ENCODE data around the gene SPATA6L. TPM values are rescaled to one million over a fixed set of nuclear protein-coding genes. Genes with fewer than 3 reads are reported as not detected.

Gene SPATA6L
- total and polyA plus RNA-seq, 2 of the 4 experiments (the other 2 are of a cell fraction): 0.18 to 0.84 TPM

DNA sequence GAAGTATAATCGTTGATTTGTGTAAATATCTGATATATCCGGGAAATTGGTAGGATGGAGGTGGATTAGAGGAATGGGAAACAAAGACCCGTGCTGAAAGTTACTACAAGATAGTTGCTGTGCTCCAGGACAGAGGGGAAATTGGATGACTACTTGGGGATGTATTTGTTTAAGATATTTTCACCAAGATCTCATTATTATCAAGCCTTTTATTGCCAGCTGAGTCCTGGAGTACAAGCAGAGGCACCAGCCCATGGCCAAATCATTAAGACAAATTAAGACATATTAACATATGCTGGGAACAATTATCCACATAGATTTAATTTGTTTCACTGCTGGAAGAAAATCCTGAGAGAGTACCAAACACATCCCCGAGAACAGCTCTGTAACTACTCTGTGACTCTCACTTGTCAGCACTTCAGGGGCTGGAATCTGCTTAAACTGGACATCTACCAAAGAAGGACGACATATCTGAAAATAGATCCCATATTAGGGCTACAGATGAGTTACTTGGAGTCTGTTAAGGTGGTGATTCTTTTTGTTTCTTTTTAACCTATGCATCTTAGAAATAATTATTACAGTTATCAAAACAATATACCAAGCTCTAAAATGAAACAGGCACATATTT, 107.8 kb downstream of the SPATA6L start:
- intact Hi-C loops (cut with micrococcal nuclease): loop anchor here (10.0 kb wide), 1 partner anchor 164 kb away; no protein-coding TSS in a partner anchor
- no peak for DNase-seq
- Histone ChIP-seq H3K27me3 (ENCODE audit: control insufficient read depth, insufficient read depth, low read length) (no peaks in the 10 kb centered on the region), H2AK9ac (replicated peaks; ENCODE audit: low read depth, low read length, poor library complexity) (no peak overlapping the region), H3K14ac (replicated peaks; ENCODE audit: low read depth, low read length) (no peak overlapping the region), H3K27ac (ENCODE audit: insufficient read depth, low read length) (no peak overlapping the region), H2BK120ac (ENCODE audit: low read depth, low read length) (no peak overlapping the region), H2BK15ac (ENCODE audit: low read depth, low read length) (no peak overlapping the region), H3K4me3 (ENCODE audit: insufficient read depth, low read depth, low read length) (no peak overlapping the region), H3K9me1 (ENCODE audit: insufficient read depth, low read length) (no peaks in the 10 kb centered on the region), H4K91ac (ENCODE audit: insufficient read depth, low read depth, low read length) (no peak overlapping the region), H3K56ac (ENCODE audit: extremely low read depth, insufficient read depth, low read length) (no peak overlapping the region), H3K23ac (ENCODE audit: low read depth, low read length) (no peak overlapping the region), H3K36me3 (ENCODE audit: control insufficient read depth, insufficient read depth, low read length) (no peaks in the 10 kb centered on the region), H4K20me1 (ENCODE audit: insufficient read depth, low read length) (no peaks in the 10 kb centered on the region), H3K9ac (ENCODE audit: low read depth, low read length) (no peak overlapping the region), H2AK5ac (ENCODE audit: low read depth, low read length) (no peak overlapping the region), H2BK20ac (ENCODE audit: low read depth, low read length) (no peak overlapping the region), H3K4me2 (ENCODE audit: low read depth, low read length) (no peak overlapping the region), H3K79me1 (ENCODE audit: low read depth in 1 of 2, low read length in 2 of 2) (no peaks in the 10 kb centered on the region), H3K4me1 (ENCODE audit: control insufficient read depth, insufficient read depth, low read length) (no peaks in the 10 kb centered on the region), H3K9me3 (ENCODE audit: control insufficient read depth, insufficient read depth, low read length) (no peaks in the 10 kb centered on the region), H2AFZ (replicated peaks; ENCODE audit: low read length, poor library complexity) (no peak overlapping the region), H2BK5ac (ENCODE audit: low read depth, low read length, poor library complexity, severe bottlenecking) (no peak overlapping the region), H4K5ac (ENCODE audit: low read depth, low read length) (no peak overlapping the region), H3K4ac (ENCODE audit: low read depth, low read length) (no peak overlapping the region), H3K18ac (ENCODE audit: low read depth, low read length) (no peak overlapping the region), H4K8ac (ENCODE audit: low read depth in 2 of 2, low read length in 2 of 2) (no peak overlapping the region)
- TF ChIP-seq MXI1 (IDR thresholded peaks at IDR 0.05; ENCODE audit: borderline replicate concordance, low read depth, low read length) (no peak), POLR2A (IDR thresholded peaks at IDR 0.05; ENCODE audit: low read depth, low read length) (no peak), MAFK (IDR thresholded peaks at IDR 0.05; ENCODE audit: low read depth, low read length) (no peak), CHD1 (IDR thresholded peaks at IDR 0.05; ENCODE audit: low read depth, low read length) (no peak), RFX5 (IDR thresholded peaks at IDR 0.05; ENCODE audit: low read depth, low read length) (no peak), SMC3 (IDR thresholded peaks at IDR 0.05; ENCODE audit: low read depth, low read length) (no peak), CEBPB (IDR thresholded peaks at IDR 0.05; ENCODE audit: low read depth, low read length) (no peak)
- TF ChIP-seq, protein P1, sequence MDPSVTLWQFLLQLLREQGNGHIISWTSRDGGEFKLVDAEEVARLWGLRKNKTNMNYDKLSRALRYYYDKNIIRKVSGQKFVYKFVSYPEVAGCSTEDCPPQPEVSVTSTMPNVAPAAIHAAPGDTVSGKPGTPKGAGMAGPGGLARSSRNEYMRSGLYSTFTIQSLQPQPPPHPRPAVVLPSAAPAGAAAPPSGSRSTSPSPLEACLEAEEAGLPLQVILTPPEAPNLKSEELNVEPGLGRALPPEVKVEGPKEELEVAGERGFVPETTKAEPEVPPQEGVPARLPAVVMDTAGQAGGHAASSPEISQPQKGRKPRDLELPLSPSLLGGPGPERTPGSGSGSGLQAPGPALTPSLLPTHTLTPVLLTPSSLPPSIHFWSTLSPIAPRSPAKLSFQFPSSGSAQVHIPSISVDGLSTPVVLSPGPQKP (IDR thresholded peaks at IDR 0.05; ENCODE audit: borderline replicate concordance, low read depth, low read length): no peak
- TF ChIP-seq, protein P2, sequence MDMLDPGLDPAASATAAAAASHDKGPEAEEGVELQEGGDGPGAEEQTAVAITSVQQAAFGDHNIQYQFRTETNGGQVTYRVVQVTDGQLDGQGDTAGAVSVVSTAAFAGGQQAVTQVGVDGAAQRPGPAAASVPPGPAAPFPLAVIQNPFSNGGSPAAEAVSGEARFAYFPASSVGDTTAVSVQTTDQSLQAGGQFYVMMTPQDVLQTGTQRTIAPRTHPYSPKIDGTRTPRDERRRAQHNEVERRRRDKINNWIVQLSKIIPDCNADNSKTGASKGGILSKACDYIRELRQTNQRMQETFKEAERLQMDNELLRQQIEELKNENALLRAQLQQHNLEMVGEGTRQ (IDR thresholded peaks at IDR 0.05; ENCODE audit: low read depth, low read length): no peak
- TF ChIP-seq, protein P3, sequence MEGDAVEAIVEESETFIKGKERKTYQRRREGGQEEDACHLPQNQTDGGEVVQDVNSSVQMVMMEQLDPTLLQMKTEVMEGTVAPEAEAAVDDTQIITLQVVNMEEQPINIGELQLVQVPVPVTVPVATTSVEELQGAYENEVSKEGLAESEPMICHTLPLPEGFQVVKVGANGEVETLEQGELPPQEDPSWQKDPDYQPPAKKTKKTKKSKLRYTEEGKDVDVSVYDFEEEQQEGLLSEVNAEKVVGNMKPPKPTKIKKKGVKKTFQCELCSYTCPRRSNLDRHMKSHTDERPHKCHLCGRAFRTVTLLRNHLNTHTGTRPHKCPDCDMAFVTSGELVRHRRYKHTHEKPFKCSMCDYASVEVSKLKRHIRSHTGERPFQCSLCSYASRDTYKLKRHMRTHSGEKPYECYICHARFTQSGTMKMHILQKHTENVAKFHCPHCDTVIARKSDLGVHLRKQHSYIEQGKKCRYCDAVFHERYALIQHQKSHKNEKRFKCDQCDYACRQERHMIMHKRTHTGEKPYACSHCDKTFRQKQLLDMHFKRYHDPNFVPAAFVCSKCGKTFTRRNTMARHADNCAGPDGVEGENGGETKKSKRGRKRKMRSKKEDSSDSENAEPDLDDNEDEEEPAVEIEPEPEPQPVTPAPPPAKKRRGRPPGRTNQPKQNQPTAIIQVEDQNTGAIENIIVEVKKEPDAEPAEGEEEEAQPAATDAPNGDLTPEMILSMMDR (conservative IDR thresholded peaks at IDR 0.05; ENCODE audit: low read depth, low read length): no peak
- WGBS, 2 experiments (ENCODE audit: extremely low coverage in 2 of 2, insufficient read length in 1 of 2): 100% methylated on average over 1 of the region's 5 CpGs; no CpG with 5 or more reads in 1 of the 2 experiments
- ATAC-seq (ENCODE audit: low read depth): no peak
- POLR2A ChIA-PET (ENCODE audit: unreplicated experiment): no interaction called here
- CTCF ChIA-PET: no interaction called here
- BruUV-seq (replicated peaks): no TSS peak
- in situ Hi-C loops (cut with MboI; ENCODE audit: low sequenced_read_pairs): no loop called here
- dilution Hi-C loops (cut with HindIII; ENCODE audit: low sequenced_read_pairs, unreplicated experiment): no loop called here
